HCT116 (cell line): ENCODE results near the gene TFF2. TPM values are rescaled to one million over a fixed set of nuclear protein-coding genes. Genes with fewer than 3 reads are reported as not detected.

Source experiments
- ATAC-seq: fragments of 200-7000 bp; cut with Tn5 transposase; 2 replicates; pipeline ENCODE4 v1.9.1; 2020; ENCODE audit warnings: mild to moderate bottlenecking, moderate library complexity
- BruUV-seq: library from RNA; stranded (reverse); fragments of 400-500 nt; replicated peaks from 2 replicates; lab custom pipeline; 2021; lab: Mats Ljungman, UMichigan
- CTCF ChIA-PET: fragments of 300-600 bp; sonication (Branson Sonifier 250); formaldehyde crosslinking; loops from one replicate; lab custom pipeline; 2021; ENCODE audit warnings: antibody characterized with exemption; lab: Charles Lee
- POLR2A ChIA-PET: fragments of 300-600, 350-600 bp; sonication (Branson Sonifier 250); formaldehyde crosslinking; loops from one replicate; lab custom pipeline; 2021; ENCODE audit warnings: antibody characterized with exemption; lab: Charles Lee
- RAD21 ChIA-PET, 2 experiments: fragments of 300-600 bp; sonication (Branson Sonifier 250); formaldehyde crosslinking; loops; one replicate each; lab custom pipeline; 2023; ENCODE audit warnings: low total read pairs in 2 of 2; ENCODE audit not compliant: uncharacterized antibody in 2 of 2, unreplicated experiment in 2 of 2, low non-redundant PET in 1 of 2; lab: Charles Lee
- DNase-seq: peaks from one replicate; pipeline ENCODE4 v3.0.0-alpha.2; 2010; ENCODE audit warnings: low read depth, low spot score
- H2AFZ ChIP-seq: fragments of 200-600 bp; shearing (Covaris generic), sonication (generic); 2 replicates; pipeline ENCODE4 v1.6.1; 2017; ENCODE audit warnings: low read depth, mixed run types, mixed read lengths, antibody characterized with exemption, low read length; ENCODE audit not compliant: poor library complexity, severe bottlenecking
- H3K27ac ChIP-seq: 2 replicates; pipeline ENCODE4 v1.5.1; 2012; ENCODE audit warnings: low read depth, low read length
- H3K27me3 ChIP-seq: fragments of 200-600 bp; sonication (generic); 2 replicates; pipeline ENCODE4 v1.6.1; 2016; ENCODE audit warnings: mixed run types, low read length, mixed read lengths; ENCODE audit not compliant: insufficient read depth
- H3K36me3 ChIP-seq, 2 experiments: fragments of 200-500 bp in 1 of 2; fragments of 200-600 bp in 1 of 2; sonication (Bioruptor generic) in 1 of 2; sonication (generic) in 1 of 2; 2 replicates each; pipeline versions ENCODE4 v1.5.1 to v1.6.1; 2014 to 2016; ENCODE audit warnings: low read length in 2 of 2, inconsistent platforms in 1 of 2, mixed read lengths in 1 of 2, mixed run types in 1 of 2; ENCODE audit not compliant: insufficient read depth in 2 of 2, control insufficient read depth in 1 of 2
- H3K4me1 ChIP-seq, 2 experiments: fragments of 200-600 bp in 1 of 2; sonication (generic) in 1 of 2; 2 replicates each; pipeline versions ENCODE4 v1.5.1 to v1.6.1; 2012 to 2017; ENCODE audit warnings: low read length in 2 of 2, inconsistent platforms in 1 of 2, mild to moderate bottlenecking in 1 of 2, mixed read lengths in 1 of 2, mixed run types in 1 of 2, moderate library complexity in 1 of 2; ENCODE audit not compliant: insufficient read depth in 2 of 2, control insufficient read depth in 1 of 2
- H3K4me2 ChIP-seq: fragments of 200-600 bp; sonication (generic); 2 replicates; pipeline ENCODE4 v1.6.1; 2017; ENCODE audit warnings: mixed run types, low read length, mixed read lengths
- H3K4me3 ChIP-seq, 2 experiments: fragments of 200-600 bp in 1 of 2; sonication (generic) in 1 of 2; replicated peaks in 1 of 2; 2 replicates each; pipeline ENCODE4 v1.5.1; 2011 to 2016; ENCODE audit warnings: low read length in 2 of 2, control low read depth in 1 of 2, low read depth in 1 of 2, mild to moderate bottlenecking in 1 of 2, mixed read lengths in 1 of 2, mixed run types in 1 of 2
- H3K79me2 ChIP-seq: fragments of 200-600 bp; sonication (generic); 2 replicates; pipeline ENCODE4 v1.6.1; 2017; ENCODE audit warnings: mild to moderate bottlenecking, mixed run types, low read length, moderate library complexity, mixed read lengths; ENCODE audit not compliant: insufficient read depth
- H3K9ac ChIP-seq: fragments of 200-600 bp; sonication (generic); 2 replicates; pipeline ENCODE4 v1.6.1; 2016; ENCODE audit warnings: low read length, mixed read lengths
- H3K9me2 ChIP-seq: fragments of 200-600 bp; sonication (generic), shearing (Covaris generic); 2 replicates; pipeline ENCODE4 v1.6.1; 2017; ENCODE audit warnings: mixed run types, mild to moderate bottlenecking, moderate library complexity; ENCODE audit not compliant: insufficient read depth
- H3K9me3 ChIP-seq, 2 experiments: fragments of 200-500 bp in 1 of 2; fragments of 200-600 bp in 1 of 2; sonication (Bioruptor generic) in 1 of 2; sonication (generic) in 1 of 2; 2 replicates each; pipeline ENCODE4 v1.6.1; 2014 to 2017; ENCODE audit warnings: low read length in 2 of 2, mixed read lengths in 2 of 2, inconsistent platforms in 1 of 2, low read depth in 1 of 2, mild to moderate bottlenecking in 1 of 2, mixed run types in 1 of 2, moderate library complexity in 1 of 2; ENCODE audit not compliant: control insufficient read depth in 1 of 2, insufficient read depth in 1 of 2
- H4K20me1 ChIP-seq: fragments of 200-600 bp; sonication (generic), shearing (Covaris generic); 2 replicates; pipeline ENCODE4 v1.6.1; 2017; ENCODE audit warnings: mixed run types, mild to moderate bottlenecking, moderate library complexity; ENCODE audit not compliant: insufficient read depth
- CBX3 ChIP-seq: IDR thresholded peaks from 2 replicates; pipeline ENCODE4 v1.6.1; 2012; ENCODE audit warnings: low read depth
- CEBPB ChIP-seq: IDR thresholded peaks from 2 replicates; pipeline ENCODE4 v1.6.1; 2012; ENCODE audit warnings: low read depth
- CTCF ChIP-seq, 3 experiments: fragments of 200-600 bp in 1 of 3; sonication (generic) in 1 of 3; IDR thresholded peaks in 2 of 3; conservative IDR thresholded peaks in 1 of 3; 2 replicates each; pipeline ENCODE4 v1.5.1; 2012 to 2017; ENCODE audit warnings: low read depth in 2 of 3, low read length in 2 of 3, antibody characterized with exemption in 1 of 3, borderline replicate concordance in 1 of 3, control low read depth in 1 of 3, mild to moderate bottlenecking in 1 of 3, mixed read lengths in 1 of 3, mixed run types in 1 of 3, moderate library complexity in 1 of 3; ENCODE audit not compliant: insufficient read depth in 1 of 3
- EZH2 ChIP-seq: fragments of 200-600 bp; sonication (generic); IDR thresholded peaks from 2 replicates; pipeline ENCODE4 v1.6.1; 2017; ENCODE audit warnings: antibody characterized with exemption, mixed run types
- JUND ChIP-seq: IDR thresholded peaks from 2 replicates; pipeline ENCODE4 v1.6.1; 2012
- POLR2A ChIP-seq: IDR thresholded peaks from 2 replicates; pipeline ENCODE4 v1.7.0; 2011; ENCODE audit warnings: borderline replicate concordance; ENCODE audit not compliant: insufficient read depth, insufficient read length; ENCODE audit errors: extremely low read depth
- POLR2AphosphoS5 ChIP-seq: IDR thresholded peaks from 2 replicates; pipeline ENCODE4 v1.6.1; 2011; ENCODE audit warnings: mild to moderate bottlenecking, low read depth, low read length, moderate library complexity
- SIN3A ChIP-seq: IDR thresholded peaks from 2 replicates; pipeline ENCODE4 v1.6.1; 2012; ENCODE audit warnings: low read depth
- TCF7L2 ChIP-seq: IDR thresholded peaks from 2 replicates; pipeline ENCODE4 v1.7.0; 2011; ENCODE audit warnings: borderline replicate concordance, inconsistent platforms; ENCODE audit not compliant: insufficient read depth, insufficient read length; ENCODE audit errors: extremely low read depth
- ZNF274 ChIP-seq: fragments of 200-500 bp; sonication (Bioruptor generic); IDR thresholded peaks from 2 replicates; pipeline ENCODE4 v1.6.1; 2014; ENCODE audit warnings: mild to moderate bottlenecking, low read depth, low read length, inconsistent platforms
- intact Hi-C: fragments of 100-400 bp; cut with micrococcal nuclease; formaldehyde crosslinking; loops from 2 replicates; pipeline ENCODE4 v1.10.0; 2022
- total RNA-seq: library from RNA; stranded (reverse); gene quantifications from one replicate; pipeline ENCODE4 v1.2.1, GENCODE V29; 2021; ENCODE audit not compliant: unreplicated experiment
- TF ChIP-seq, protein P1 (sequence below): IDR thresholded peaks from 2 replicates; pipeline ENCODE4 v1.6.1; 2012
- TF ChIP-seq, protein P2 (sequence below): IDR thresholded peaks from 2 replicates; pipeline ENCODE4 v1.6.1; 2012; ENCODE audit warnings: low read depth
- TF ChIP-seq, protein P3 (sequence below): IDR thresholded peaks from 2 replicates; pipeline ENCODE4 v1.6.1; 2011; ENCODE audit warnings: mild to moderate bottlenecking, low read length, moderate library complexity; ENCODE audit not compliant: insufficient replicate concordance; ENCODE audit errors: extremely low read depth

Gene TFF2
- total RNA-seq, 1 experiment from 2014 or later: not detected

GRCh38 chr21:42332557-42333317, 18.1 kb downstream of the TFF2 start:
- no peak for ATAC-seq
- intact Hi-C loops: loop anchor here (10.0 kb wide), 1 partner anchor 122 kb away; no protein-coding TSS in a partner anchor
- no TSS peak for BruUV-seq
- no peaks in the 10 kb centered on the region for H4K20me1 ChIP-seq
- H3K9ac ChIP-seq: no peak overlapping the region
- no peaks in the 10 kb centered on the region for H3K9me2 ChIP-seq
- H3K27ac ChIP-seq: no peak overlapping the region
- no peaks in the 10 kb centered on the region for H3K27me3 ChIP-seq
- H3K4me3 ChIP-seq: no peak overlapping the region
- DNase-seq: no peak
- ChIA-PET RAD21 (no interaction called here), CTCF (no interaction called here), POLR2A (no interaction called here)
- H3K79me2 ChIP-seq: no peaks in the 10 kb centered on the region
- H2AFZ ChIP-seq: no peak overlapping the region
- H3K36me3 ChIP-seq: no peaks in the 10 kb centered on the region
- no peak for TF ChIP-seq EZH2
- TF ChIP-seq ZNF274: no peak
- no peak for TF ChIP-seq POLR2AphosphoS5
- no peak for TF ChIP-seq CTCF (IDR thresholded peaks at IDR 0.05 in 2 of 3, conservative IDR thresholded peaks at IDR 0.05 in 1 of 3; ENCODE audit: borderline replicate concordance in 1 of 3, insufficient read depth in 1 of 3, low read depth in 2 of 3, low read length in 2 of 3)
- TF ChIP-seq, protein P1, sequence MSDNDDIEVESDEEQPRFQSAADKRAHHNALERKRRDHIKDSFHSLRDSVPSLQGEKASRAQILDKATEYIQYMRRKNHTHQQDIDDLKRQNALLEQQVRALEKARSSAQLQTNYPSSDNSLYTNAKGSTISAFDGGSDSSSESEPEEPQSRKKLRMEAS: no peak
- TF ChIP-seq TCF7L2: no peak
- TF ChIP-seq, protein P2, sequence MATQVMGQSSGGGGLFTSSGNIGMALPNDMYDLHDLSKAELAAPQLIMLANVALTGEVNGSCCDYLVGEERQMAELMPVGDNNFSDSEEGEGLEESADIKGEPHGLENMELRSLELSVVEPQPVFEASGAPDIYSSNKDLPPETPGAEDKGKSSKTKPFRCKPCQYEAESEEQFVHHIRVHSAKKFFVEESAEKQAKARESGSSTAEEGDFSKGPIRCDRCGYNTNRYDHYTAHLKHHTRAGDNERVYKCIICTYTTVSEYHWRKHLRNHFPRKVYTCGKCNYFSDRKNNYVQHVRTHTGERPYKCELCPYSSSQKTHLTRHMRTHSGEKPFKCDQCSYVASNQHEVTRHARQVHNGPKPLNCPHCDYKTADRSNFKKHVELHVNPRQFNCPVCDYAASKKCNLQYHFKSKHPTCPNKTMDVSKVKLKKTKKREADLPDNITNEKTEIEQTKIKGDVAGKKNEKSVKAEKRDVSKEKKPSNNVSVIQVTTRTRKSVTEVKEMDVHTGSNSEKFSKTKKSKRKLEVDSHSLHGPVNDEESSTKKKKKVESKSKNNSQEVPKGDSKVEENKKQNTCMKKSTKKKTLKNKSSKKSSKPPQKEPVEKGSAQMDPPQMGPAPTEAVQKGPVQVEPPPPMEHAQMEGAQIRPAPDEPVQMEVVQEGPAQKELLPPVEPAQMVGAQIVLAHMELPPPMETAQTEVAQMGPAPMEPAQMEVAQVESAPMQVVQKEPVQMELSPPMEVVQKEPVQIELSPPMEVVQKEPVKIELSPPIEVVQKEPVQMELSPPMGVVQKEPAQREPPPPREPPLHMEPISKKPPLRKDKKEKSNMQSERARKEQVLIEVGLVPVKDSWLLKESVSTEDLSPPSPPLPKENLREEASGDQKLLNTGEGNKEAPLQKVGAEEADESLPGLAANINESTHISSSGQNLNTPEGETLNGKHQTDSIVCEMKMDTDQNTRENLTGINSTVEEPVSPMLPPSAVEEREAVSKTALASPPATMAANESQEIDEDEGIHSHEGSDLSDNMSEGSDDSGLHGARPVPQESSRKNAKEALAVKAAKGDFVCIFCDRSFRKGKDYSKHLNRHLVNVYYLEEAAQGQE: no peak
- no peak for TF ChIP-seq JUND
- no peak for TF ChIP-seq POLR2A
- no peak for TF ChIP-seq SIN3A
- TF ChIP-seq CEBPB: no peak
- TF ChIP-seq CBX3: no peak
- TF ChIP-seq, protein P3, sequence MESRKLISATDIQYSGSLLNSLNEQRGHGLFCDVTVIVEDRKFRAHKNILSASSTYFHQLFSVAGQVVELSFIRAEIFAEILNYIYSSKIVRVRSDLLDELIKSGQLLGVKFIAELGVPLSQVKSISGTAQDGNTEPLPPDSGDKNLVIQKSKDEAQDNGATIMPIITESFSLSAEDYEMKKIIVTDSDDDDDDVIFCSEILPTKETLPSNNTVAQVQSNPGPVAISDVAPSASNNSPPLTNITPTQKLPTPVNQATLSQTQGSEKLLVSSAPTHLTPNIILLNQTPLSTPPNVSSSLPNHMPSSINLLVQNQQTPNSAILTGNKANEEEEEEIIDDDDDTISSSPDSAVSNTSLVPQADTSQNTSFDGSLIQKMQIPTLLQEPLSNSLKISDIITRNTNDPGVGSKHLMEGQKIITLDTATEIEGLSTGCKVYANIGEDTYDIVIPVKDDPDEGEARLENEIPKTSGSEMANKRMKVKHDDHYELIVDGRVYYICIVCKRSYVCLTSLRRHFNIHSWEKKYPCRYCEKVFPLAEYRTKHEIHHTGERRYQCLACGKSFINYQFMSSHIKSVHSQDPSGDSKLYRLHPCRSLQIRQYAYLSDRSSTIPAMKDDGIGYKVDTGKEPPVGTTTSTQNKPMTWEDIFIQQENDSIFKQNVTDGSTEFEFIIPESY: no peak
- H3K9me3 ChIP-seq: no peaks in the 10 kb centered on the region
- peaks cover 0 to 10% of the 10 kb centered on the region in 2 experiments; a peak in 3 of 4 replicates for H3K4me1 ChIP-seq
- no peak overlapping the region for H3K4me2 ChIP-seq
